ENCODE results near the gene HPSE.
"Not testable (repeated sequence)": the region's sequence is repeated elsewhere in the genome, so short reads cannot be mapped to it uniquely, and the experiment has no call there.

The HPSE gene

GRCh38 chr4:83282049-83282535 is 52.6 kb downstream of the HPSE start:
- DNase-seq, result peak; percentile 74 to 75

GRCh38 chr4:83281307-83281706 is 53.3 kb downstream of the HPSE start:
- peak; percentile 57 to 68 for DNase-seq

- DNase-seq, result no peak
These were observed 58.2 kb downstream of the HPSE start for GRCh38 chr4:83276299-83277040.

- not testable (repeated sequence) for DNase-seq
These were observed 60.7 kb downstream of the HPSE start for GRCh38 chr4:83273926-83274325.

- DNase-seq, result peak; percentile 64 to 74
These were observed 61.7 kb downstream of the HPSE start for GRCh38 chr4:83272900-83273299.

GRCh38 chr4:83269256-83269655 is 65.4 kb downstream of the HPSE start:
- DNase-seq, result no peak

- DNase-seq, result no peak
These were observed 66.2 kb downstream of the HPSE start for GRCh38 chr4:83268491-83268890.

- no peak for DNase-seq
These were observed 66.7 kb downstream of the HPSE start for GRCh38 chr4:83267830-83268475.

GRCh38 chr4:83267121-83267829 is 67.4 kb downstream of the HPSE start:
- DNase-seq, result no peak

- DNase-seq, result no peak
These were observed 68.0 kb downstream of the HPSE start for GRCh38 chr4:83266689-83267088.

GRCh38 chr4:83263106-83263505 is 71.5 kb downstream of the HPSE start:
- DNase-seq, result no peak

- no peak for DNase-seq
These were observed 72.0 kb downstream of the HPSE start for GRCh38 chr4:83262682-83263081.

GRCh38 chr4:83261307-83261706 is 73.3 kb downstream of the HPSE start:
- DNase-seq, result no peak

GRCh38 chr4:83259586-83259985 is 75.1 kb downstream of the HPSE start:
- no peak for DNase-seq

- no peak for DNase-seq
These were observed 76.2 kb downstream of the HPSE start for GRCh38 chr4:83258461-83258860.

GRCh38 chr4:83257811-83258210 is 76.8 kb downstream of the HPSE start:
- no peak for DNase-seq

- DNase-seq, result no peak
These were observed 79.1 kb downstream of the HPSE start for GRCh38 chr4:83255584-83255983.

- peak; percentile 90 to 93 for DNase-seq
These were observed 81.8 kb downstream of the HPSE start for GRCh38 chr4:83252782-83253405.

GRCh38 chr4:83251447-83251830 is 83.2 kb downstream of the HPSE start:
- no peak for DNase-seq

- DNase-seq, result no peak
These were observed 83.8 kb downstream of the HPSE start for GRCh38 chr4:83250687-83251446.

- no peak for DNase-seq
These were observed 86.2 kb downstream of the HPSE start for GRCh38 chr4:83248486-83248885.
